GM18870 (cell line): ENCODE data around the gene PCP4L1.

Experiments used
- ATAC-seq: cut with Tn5 transposase; IDR thresholded peaks from one replicate; pipeline ENCODE4 v1.9.1; 2021; ENCODE audit warnings: moderate library complexity; ENCODE audit not compliant: unreplicated experiment

Gene PCP4L1

DNA sequence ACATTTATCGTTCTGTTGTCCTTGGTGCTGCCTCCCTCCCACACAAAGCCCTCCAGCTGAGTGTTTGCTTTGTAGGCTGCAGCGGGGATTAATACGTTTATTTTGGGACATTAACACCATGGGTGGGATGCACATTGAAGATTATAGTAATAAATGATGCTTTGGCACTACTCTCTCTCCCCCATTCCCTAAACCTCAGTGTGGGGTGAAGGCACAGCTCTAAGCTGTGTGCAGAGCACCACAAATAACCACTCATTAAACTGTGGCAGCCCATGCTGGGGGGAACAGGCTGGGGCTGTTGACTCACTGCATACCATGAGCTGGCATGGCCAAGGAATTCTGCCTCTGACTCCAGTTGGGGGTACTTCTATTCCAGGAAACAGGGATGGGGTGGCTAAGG is 7.7 kb downstream of the PCP4L1 start:
- ATAC-seq, result no peak

DNA sequence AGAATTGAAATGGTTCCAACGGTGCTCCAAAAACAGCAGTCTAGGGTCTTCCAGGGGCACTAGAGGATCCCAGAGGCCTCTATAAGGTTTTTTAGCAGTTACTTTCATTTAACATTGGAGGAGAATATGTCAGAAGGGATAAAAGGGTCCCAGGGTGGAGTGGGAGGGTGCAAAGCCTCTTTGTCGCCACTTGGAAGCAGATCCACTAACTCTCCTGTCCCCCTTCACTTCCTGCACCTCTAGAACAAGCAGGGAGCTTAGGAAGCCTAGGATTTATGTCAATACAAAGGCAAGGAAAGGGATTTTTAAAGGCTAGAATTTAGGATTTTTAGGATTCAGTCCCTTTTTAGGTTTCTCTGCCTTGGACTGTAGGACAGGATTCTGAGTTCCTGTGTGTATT is 8.3 kb downstream of the PCP4L1 start:
- no peak for ATAC-seq

DNA sequence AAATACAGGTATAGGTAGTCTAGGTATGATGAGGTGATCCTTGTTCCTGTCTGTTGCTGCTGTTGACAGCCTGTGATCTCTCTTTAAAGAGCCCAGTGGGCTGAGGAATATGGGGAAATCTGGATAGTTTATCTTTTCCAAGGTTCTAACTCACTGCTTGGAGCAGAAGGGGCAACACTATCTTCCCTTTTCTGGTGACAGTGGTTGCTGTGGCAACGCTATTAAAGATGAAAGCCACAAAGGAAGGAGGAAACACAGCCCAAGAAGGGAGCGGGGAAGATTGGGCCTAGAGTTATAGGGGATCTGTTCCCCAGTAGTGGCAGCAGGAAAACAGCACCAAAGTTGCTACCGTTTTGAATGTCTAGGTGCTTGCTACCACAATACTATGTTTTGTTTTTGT is 8.8 kb downstream of the PCP4L1 start:
- ATAC-seq, result no peak

DNA sequence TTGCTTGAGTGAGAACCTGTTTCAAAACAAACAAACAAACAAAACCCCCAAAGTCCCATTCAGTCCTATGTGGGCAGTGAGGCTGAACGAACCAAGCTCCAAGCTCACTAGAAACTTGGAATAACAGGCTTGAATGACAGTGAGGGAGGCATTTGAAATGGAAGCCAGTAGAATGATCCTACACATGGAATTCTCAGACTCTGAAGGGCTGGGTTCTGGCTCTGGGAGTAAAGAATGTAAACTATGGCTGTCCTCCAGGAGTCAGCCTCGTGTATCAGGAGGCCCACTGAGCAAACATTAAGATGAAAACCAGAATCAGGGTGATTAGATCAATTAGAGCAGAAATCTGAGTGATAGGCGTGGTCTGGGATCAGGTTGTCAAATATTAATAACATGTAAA is 14.9 kb downstream of the PCP4L1 start:
- no peak for ATAC-seq

DNA sequence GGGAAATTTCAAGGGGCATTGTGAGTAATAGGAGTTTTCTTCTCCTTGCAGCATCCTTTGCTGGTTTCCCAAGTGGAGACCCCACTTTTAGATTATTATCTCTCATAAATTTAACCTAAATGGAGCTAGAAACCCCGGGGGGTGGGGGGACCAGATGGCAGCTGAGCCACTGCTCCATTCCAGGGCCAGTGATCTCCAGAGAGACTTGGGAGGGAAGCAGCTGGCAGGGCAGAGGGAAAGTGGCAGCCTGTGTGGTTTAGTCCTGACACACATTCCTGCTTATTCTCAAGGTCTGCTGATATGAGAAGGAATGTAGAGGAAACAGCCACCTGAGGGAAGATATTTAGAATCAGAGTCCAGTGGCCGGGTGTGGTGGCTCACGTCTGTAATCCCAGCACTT is 16.3 kb downstream of the PCP4L1 start:
- ATAC-seq, result no peak

DNA sequence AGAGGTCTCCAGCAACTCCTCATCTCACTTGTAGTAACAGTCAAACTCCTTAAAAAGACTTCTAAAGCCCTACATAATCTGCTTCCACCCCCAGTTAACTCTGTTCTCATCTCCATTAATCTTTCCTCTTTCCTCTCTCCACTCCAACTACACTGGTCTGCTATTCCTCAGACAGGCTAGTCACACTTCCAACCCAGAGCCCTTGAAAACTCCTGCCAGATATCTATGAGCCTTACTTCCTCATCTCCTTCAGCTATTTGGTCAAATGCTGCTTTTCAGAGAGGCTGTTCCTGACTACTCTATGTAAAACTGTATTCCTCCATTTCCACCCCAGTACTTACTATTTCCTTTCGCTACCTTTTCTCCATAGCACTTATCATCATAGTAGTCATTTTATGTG is 24.4 kb downstream of the PCP4L1 start:
- no peak for ATAC-seq

DNA sequence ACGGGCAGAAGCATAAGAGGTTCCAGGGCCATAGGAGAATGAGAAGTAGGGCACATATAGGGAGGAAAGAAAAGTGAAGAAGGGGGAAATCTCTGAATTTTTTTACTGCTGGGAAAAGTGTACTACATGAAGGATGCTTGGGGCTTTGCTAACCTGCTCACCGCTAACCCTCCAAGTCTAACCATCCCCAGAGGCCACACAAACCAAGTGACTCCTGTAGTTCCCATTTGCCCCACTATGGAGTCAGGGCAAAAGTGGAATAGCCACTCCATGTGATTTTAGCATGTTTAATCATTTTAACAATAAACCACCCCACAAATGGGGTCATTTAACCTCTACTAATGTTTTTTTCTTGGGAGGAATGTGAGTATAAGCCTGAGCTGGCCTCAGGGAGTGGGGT is 26.6 kb downstream of the PCP4L1 start:
- no peak for ATAC-seq

DNA sequence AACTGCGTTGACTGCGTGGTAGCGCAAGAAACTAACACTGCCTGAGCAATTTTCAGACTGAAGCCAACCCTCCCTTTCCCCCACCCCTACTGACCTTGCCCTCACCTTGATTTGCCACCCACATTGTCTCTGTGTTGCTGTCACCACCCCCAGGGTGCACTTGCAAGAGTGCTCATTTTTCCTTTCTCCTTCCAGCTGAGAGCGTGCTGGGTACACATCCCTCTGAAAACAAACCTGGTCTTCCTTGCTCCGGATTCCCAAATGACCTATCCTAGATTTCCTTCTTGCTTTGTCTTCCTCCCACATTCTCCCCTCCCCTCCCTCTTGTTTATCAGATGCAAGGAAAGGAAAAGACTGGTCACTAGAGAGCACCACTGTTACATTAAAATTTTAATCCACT is 27.0 kb downstream of the PCP4L1 start:
- ATAC-seq, result no peak

DNA sequence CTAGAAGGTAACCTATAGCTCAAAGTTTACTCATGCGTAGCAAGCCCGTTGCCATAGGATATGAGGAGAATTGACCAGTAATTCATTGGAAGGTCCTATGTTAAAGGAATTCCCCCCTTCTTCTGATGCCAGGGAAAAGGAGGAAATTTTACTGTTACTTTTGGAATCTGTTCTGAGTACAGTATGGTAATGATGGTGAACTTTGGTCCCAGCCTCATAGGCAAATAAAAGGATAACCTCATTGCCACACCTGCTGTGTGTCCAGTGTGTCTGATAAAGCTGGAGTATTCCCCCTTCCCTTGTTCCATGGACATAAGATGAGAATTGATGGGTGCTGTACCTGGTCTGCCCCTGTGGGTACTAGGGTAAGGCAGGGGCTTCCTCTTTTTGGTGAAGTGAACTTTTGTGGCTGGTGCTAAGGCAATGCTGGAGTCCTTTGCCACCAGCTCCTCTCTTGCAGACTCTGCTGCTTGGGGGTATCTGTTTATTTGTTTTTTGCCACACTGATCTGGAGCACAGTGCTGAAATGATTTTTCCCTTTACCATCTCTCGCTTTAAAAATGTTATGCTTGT is 29.0 kb downstream of the PCP4L1 start:
- ATAC-seq, result no peak

DNA sequence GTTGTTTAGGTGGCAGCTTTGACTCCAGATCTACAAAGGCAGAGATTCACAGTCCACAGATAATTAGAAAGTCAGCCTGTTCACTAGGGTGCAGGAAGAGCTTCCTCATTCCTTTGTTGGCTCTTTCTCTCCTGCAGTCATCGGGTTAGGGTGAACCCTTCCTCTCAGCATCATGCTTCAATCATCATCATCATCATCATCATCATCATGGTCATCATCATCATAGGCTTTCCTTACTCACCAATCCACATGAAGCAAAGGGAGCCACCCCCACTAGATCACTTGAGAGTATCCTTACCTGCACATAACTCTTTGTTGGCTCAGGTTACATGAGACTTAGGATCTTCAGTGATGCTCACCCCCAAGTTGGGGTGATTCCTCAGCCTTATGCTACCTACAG is 32.2 kb downstream of the PCP4L1 start:
- ATAC-seq, result no peak

DNA sequence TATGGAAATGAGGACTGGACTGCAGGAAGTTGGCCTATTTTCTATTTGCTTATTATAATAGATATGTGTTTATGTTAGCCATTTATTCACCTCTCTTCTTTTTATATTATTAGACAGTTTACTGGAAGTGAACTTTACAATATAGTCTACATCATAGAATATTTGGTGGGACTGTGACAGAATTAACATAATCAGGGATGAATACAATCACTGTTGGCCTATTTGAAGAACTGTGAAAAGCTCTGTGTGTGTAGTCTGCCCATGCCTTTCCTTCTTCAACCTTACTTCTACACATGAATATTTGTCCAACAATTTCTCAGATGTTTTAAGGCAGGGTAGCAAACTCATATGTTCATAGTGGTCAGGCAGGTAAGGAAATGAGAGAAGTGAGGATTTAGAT is 38.9 kb downstream of the PCP4L1 start:
- ATAC-seq, result no peak

DNA sequence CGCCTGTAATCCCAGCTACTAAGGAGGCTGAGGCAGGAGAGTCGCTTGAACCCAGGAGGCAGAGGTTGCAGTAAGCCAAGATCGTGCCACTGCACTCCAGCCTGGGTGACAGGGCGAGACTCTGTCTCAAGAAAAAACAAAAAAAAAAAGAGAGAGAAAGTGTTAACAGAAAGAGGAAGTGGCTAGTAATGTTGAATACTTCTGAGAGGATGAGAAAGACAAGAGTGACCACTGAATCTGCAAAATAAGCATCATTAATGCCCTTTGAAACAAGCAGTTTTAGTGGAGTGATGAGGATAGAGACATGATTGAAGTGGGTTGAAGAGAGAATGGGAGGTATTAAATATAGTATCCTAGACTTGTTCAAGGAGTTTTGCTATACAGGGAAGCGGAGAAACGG is 39.6 kb downstream of the PCP4L1 start:
- ATAC-seq, result no peak

DNA sequence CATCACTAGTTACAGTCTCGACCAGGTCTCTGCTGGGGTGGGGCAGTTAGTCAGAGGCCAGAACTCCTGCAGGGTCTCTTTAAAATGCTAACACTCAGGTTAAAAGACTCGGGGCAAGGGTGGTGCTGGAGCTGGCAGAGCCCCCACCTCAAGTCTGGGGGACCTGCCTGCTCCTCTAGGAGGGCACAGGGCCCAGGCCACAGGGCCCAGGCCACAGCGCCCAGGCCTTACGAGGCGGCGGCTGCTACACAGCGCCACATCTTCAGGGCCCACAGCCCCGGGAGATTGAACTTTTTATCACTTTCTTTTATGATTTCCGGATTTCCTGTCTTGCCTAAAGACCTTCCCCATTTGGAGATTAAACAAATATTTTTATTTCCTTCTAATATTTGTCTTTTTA is 40.8 kb downstream of the PCP4L1 start:
- ATAC-seq, result no peak

DNA sequence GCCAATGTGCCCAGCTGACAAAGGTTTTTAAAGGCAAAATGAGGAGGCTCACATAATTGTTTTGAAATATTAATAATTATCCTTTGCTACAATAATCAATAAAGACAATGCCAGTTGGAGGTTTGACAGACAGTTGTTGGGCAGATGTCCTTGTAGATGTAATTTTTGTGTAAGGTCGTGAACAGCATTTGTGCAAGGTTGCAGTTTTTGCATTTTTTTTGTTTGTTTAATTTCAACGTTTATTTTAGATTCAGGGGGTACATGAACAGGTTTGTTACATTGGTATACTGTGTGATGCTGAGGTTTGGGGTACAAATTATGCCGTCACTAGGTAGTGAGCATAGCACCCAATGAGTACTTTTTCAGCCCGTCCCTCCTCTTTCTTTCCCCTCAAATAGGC is 41.9 kb downstream of the PCP4L1 start:
- ATAC-seq, result no peak

DNA sequence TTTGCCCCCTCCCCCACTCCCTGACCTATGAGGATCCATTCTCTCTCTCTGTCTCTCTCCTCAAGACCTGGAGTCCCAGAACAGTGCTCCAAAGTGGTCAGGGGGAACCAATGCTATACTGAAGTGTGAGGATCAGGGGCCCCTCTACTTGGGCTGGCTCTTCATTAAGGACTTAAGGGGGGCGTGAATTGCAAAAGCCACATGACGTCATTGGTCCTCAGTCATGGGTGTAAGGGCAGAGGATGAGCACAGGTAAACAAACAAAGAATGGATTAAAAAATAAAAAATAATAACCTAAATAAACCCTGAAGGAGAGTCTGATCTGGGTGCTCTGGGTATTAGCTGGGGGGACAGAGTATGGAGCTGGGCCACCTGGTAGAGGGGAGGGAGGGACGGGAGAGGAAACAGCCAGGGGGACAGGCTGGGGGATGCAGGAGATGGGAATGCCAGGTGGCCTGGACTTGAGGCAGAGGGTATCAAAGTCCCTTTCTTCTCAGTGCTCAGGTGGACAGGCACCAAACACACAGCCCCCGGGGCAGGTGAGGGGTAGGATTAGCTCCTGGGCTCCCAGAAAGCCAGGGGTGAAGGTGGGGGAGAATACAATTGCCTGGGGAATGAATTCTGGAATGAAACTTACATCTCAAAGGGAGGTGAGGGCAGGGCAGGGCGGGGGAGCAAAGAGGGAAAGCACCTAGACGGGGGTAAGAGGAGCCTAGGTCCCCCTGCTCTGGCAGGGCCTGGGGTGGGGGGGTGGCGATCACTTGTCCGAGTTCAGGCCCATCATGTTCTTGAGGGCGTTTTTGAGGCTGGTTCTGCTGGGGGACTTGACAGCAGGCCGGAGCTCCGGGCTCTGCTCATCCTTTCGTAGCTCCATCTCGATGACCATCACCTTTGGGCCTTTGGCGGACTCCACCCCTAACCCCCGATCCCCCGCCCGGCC is 46.7 kb downstream of the PCP4L1 start:
- no peak for ATAC-seq

DNA sequence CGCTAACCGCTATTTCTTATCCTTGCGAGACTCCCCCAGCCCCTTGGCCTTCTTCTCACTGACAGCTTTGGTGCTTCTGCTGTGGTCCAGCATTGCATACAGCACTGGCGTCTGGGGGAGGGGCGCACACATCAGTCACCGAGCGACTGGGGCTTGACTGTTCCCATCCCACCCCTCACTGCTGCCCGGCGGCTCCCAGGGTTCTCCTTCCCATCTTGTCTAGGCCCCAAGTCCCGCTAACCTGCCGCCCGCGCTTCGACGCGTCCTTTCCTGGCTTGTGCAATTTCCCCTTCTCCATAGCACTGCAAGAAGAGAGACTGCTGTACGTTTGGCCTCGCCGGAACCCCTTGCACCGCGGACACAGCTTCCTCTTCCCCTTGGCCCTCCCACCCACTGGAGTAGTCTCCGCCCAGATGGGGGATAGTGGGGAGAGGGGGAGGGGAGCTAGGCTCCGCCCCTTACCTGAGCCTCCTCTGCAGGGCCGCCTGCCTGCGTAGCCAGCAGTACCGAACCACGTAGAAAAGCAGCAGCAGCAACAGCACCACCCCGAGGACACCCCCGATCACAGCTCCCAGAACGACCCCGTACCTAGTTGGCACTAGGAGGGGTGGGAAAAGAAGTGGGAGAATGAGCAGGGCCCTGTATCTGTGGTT is 47.4 kb downstream of the PCP4L1 start:
- no peak for ATAC-seq

DNA sequence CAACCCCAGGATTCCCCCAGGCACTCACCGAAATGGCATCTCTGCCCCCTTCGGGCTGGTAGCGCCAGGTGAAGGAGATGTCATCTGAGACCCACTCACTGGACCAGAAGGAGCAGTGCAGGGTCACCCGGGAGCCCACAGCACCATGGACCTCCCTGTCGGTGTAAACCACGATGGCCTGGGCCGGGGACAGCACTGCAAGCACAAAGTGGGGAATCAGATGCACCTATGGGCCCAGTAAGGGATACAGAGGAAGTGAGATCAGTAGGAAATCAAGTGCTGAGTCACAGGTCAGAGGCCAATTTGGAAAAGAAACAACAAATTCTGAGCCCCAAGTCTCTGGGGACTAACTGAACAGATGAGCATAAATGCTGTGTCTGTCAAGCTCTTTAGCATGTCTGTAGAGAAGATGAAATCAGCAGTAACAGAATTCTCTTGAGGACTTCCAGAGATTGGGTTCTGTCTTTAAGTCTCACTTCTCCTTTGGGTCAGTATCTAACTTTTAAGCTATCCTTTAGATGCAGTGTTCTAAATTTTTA is 48.8 kb downstream of the PCP4L1 start:
- ATAC-seq, result no peak

DNA sequence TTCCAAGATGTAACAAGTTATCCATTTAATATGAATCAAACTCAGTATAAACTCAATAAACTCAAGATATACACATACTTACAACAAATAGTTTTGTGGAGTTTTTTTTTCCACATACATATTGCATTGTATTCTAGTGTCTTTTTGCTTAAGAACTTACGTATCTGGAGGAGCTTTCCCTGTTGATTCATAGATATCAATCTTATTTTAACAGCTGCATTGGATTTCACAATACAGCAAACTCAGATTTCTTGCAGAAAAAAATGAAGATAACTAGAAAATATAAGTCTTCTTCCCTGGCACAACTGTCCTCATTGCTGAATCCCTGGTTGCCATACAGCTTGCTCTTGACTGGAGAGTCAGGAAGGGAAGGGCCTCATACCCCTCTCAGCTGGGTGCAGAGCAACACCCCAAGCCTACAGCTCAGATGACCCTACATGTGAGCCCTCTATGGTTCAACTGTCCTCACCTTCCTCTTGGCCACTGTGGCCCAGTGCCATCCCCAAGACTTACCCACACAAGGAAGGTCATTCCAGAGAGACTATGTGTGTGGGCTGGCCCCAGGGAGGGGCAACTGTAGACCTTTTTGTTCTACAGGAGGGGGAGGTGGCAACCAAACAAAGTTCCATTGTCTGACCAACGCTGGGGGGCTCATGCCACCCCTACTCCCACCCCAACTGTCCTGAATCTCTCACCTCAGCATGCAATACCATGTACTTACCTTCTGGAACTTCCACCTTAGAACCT is 49.5 kb downstream of the PCP4L1 start:
- ATAC-seq, result no peak

DNA sequence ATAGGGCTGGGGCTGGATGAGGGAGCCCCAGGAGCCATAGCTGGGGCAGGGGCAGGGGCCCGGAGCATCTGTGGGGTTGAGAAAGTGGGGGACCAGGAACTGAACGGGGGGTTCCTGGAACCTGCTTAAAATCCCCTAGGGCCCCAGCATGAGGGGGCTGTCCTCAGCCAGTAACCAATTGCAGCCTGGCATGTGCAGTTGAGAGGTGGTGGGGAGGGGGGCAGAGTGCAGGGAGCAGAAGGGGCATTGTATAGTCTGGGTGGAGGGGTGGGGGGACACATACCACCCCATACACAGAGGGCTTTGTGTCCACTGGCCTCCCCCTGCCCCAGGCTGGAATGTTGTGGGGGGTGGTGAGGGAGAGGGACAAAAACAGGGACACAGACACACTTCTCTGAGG is 51.3 kb downstream of the PCP4L1 start, which contains the start of gene MPZ:
TSS of gene MPZ (minus strand) at position 101 of the 400 bp plus-strand sequence. CDS start at position 38, 63 bp downstream.
- ATAC-seq, result no peak

DNA sequence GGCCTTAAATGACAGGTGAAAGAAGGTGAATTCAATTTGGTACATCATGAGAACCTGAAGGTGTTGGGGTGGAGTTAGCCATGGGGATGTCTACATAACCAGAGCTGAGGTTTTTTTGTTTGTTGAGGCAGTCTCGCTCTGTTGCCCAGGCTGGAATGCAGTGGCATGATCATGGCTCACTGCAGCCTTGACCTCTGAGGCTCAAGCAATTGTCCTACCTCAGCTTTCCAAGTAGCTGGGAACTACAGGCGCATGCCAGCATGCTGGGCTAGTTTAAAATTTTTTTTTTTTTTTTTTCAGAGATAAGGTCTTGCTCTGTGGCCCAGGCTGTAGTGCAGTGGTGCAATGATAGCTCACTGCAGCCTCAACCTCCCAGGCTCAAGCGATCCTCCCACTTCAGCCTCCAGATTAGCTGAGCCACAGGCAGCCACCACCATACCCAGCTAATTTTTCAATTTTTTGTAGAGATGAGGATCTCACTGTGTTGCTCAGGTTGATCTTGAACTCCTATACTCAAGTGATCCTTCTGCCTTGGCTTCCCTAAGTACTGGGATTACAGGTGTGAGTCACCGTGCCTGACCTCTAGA is 53.1 kb downstream of the PCP4L1 start:
- ATAC-seq, result no peak
